Parathyroid adenoma (tissue), 2 donors: ENCODE results near the gene TTC23.

ENCODE experiments used
- H2AFZ ChIP-seq: fragments of 300-600 bp; sonication (generic); one replicate; pipeline ENCODE4 v1.7.0; 2017; ENCODE audit warnings: antibody characterized with exemption, mild to moderate bottlenecking
- H3K27ac ChIP-seq: fragments of 300-600 bp; sonication (generic); one replicate; pipeline ENCODE4 v1.7.0; 2017
- H3K27me3 ChIP-seq: fragments of 300-600 bp; sonication (generic); one replicate; pipeline ENCODE4 v1.7.0; 2017; ENCODE audit warnings: low read length; ENCODE audit not compliant: control insufficient read depth, insufficient read depth
- H3K36me3 ChIP-seq: fragments of 300-600 bp; sonication (generic); one replicate; pipeline ENCODE4 v1.7.0; 2017; ENCODE audit warnings: low read length; ENCODE audit not compliant: control insufficient read depth, insufficient read depth
- H3K4me1 ChIP-seq: fragments of 300-600 bp; sonication (generic); one replicate; pipeline ENCODE4 v1.7.0; 2017; ENCODE audit warnings: control low read depth
- H3K4me2 ChIP-seq: fragments of 300-600 bp; sonication (generic); one replicate; pipeline ENCODE4 v1.7.0; 2017; ENCODE audit warnings: low read length
- H3K4me3 ChIP-seq: fragments of 300-600 bp; sonication (generic); one replicate; pipeline ENCODE4 v1.7.0; 2017; ENCODE audit warnings: low read depth, low read length
- H3K79me2 ChIP-seq: fragments of 300-600 bp; sonication (generic); one replicate; pipeline ENCODE4 v1.7.0; 2017; ENCODE audit warnings: control low read depth
- H3K9ac ChIP-seq: fragments of 300-600 bp; sonication (generic); one replicate; pipeline ENCODE4 v1.7.0; 2017; ENCODE audit warnings: mild to moderate bottlenecking
- H3K9me3 ChIP-seq: fragments of 300-600 bp; sonication (generic); one replicate; pipeline ENCODE4 v1.7.0; 2017; ENCODE audit warnings: low read length; ENCODE audit not compliant: control insufficient read depth
- CTCF ChIP-seq: fragments of 300-600 bp; sonication (generic); IDR thresholded peaks from one replicate; pipeline ENCODE4 v1.7.0; 2017; ENCODE audit warnings: antibody characterized with exemption, mild to moderate bottlenecking
- donor health status: primary hyperparathyroidism.

The TTC23 gene

GRCh38 chr15:99180086-99180963, 69.1 kb downstream of the TTC23 start:
- H3K4me2 ChIP-seq = no peak overlapping the region
- H3K4me1 ChIP-seq = peaks cover 20% of the 10 kb centered on the region
- no peaks in the 10 kb centered on the region for H3K9me3 ChIP-seq
- H3K9ac ChIP-seq = no peak overlapping the region
- H3K27me3 ChIP-seq = no peaks in the 10 kb centered on the region
- no peak overlapping the region for H2AFZ ChIP-seq
- TF ChIP-seq CTCF = no peak
- no peaks in the 10 kb centered on the region for H3K36me3 ChIP-seq
- H3K4me3 ChIP-seq = no peak overlapping the region
- no peaks in the 10 kb centered on the region for H3K79me2 ChIP-seq
- H3K27ac ChIP-seq = no peak overlapping the region

GRCh38 chr15:99177679-99178078, 71.7 kb downstream of the TTC23 start:
- no peak overlapping the region for H3K4me2 ChIP-seq
- H3K4me1 ChIP-seq = peaks cover 36% of the 10 kb centered on the region
- H3K79me2 ChIP-seq = no peaks in the 10 kb centered on the region
- no peak for TF ChIP-seq CTCF
- H3K9ac ChIP-seq = no peak overlapping the region
- H3K9me3 ChIP-seq = no peaks in the 10 kb centered on the region
- no peaks in the 10 kb centered on the region for H3K27me3 ChIP-seq
- no peaks in the 10 kb centered on the region for H3K36me3 ChIP-seq
- peak overlapping the region; percentile 34 for H2AFZ ChIP-seq
- peak overlapping the region; percentile 9 for H3K4me3 ChIP-seq
- peak overlapping the region; percentile 92 for H3K27ac ChIP-seq

- peaks cover 36% of the 10 kb centered on the region for H3K4me1 ChIP-seq
These were observed 72.6 kb downstream of the TTC23 start for GRCh38 chr15:99176757-99177156.

GRCh38 chr15:99174567-99175395, 74.6 kb downstream of the TTC23 start:
- Histone ChIP-seq H3K36me3 (no peaks in the 10 kb centered on the region), H3K4me3 (no peak overlapping the region), H2AFZ (peak overlapping the region; percentile 29), H3K9ac (no peak overlapping the region), H3K79me2 (no peaks in the 10 kb centered on the region), H3K9me3 (no peaks in the 10 kb centered on the region), H3K27ac (peak overlapping the region; percentile 92), H3K4me1 (peaks cover 34% of the 10 kb centered on the region), H3K4me2 (peak overlapping the region; percentile 20), H3K27me3 (no peaks in the 10 kb centered on the region)
- no peak for TF ChIP-seq CTCF

More at GRCh38 chr15:99176757-99177156, 72.6 kb downstream of the TTC23 start:
- no peak for TF ChIP-seq CTCF
- no peaks in the 10 kb centered on the region for H3K9me3 ChIP-seq
- no peak overlapping the region for H3K9ac ChIP-seq
- no peaks in the 10 kb centered on the region for H3K27me3 ChIP-seq
- no peaks in the 10 kb centered on the region for H3K79me2 ChIP-seq
- peak overlapping the region; percentile 92 for H3K27ac ChIP-seq
- no peak overlapping the region for H3K4me3 ChIP-seq
- H2AFZ ChIP-seq = no peak overlapping the region
- H3K36me3 ChIP-seq = no peaks in the 10 kb centered on the region
- H3K4me2 ChIP-seq = peak overlapping the region; percentile 31
